H1 (cell line): Measurements from ENCODE around the gene PXK. TPM values are rescaled to one million over a fixed set of nuclear protein-coding genes. Genes with fewer than 3 reads are reported as not detected.

ENCODE experiments used
- FOSL1 ChIP-seq: IDR thresholded peaks from 2 replicates; pipeline ENCODE4 v1.6.1; 2011; ENCODE audit warnings: mild to moderate bottlenecking, low read depth, low read length, moderate library complexity; ENCODE audit not compliant: insufficient read depth
- HDAC6 ChIP-seq: IDR thresholded peaks from one replicate; pipeline ENCODE4 v1.7.1; 2012; ENCODE audit warnings: low read depth, mild to moderate bottlenecking, inconsistent platforms, low read length, moderate library complexity
- JUN ChIP-seq: IDR thresholded peaks from 2 replicates; pipeline ENCODE4 v1.6.1; 2011; ENCODE audit warnings: low read depth, mild to moderate bottlenecking, improper control_type of control experiment, low read length
- TEAD4 ChIP-seq: IDR thresholded peaks from 2 replicates; pipeline ENCODE4 v1.6.1; 2012; ENCODE audit warnings: low read depth, low read length, inconsistent platforms, mixed read lengths
- polyA plus RNA-seq, 7 experiments: library from polyadenylated mRNA; depleted of rRNA in 3 of 7; stranded (reverse) in 5 of 7; unstranded in 2 of 7; fragments of >200 nt in 5 of 7; fragments of 200-250 nt in 2 of 7; gene quantifications; 1 replicate in 5 of 7; 2 replicates in 1 of 7; 4 replicates in 1 of 7; pipeline versions ENCODE4 v1.2.1 to v1.2.3, GENCODE V29; 2011 to 2013; ENCODE audit warnings: missing spikeins in 2 of 7, mixed read lengths in 2 of 7
- total RNA-seq: library from RNA; stranded (reverse); fragmentation: NEBNext Ultra II Directional; extraction: Animal tissue kit (Norgen Biotek cat#: 25700); gene quantifications from 2 replicates; pipeline ENCODE4 v1.2.1, GENCODE V29; 2021

PXK gene
- total and polyA plus RNA-seq, 2 of the 8 experiments (the other 6 are each of a cell fraction or from before 2014, with no cell fraction given): 3.5 to 7.1 TPM

GRCh38 chr3:58291671-58292338 is 40.9 kb upstream of the PXK start (continued):
- TF ChIP-seq HDAC6 (no peak), TEAD4 (no peak), FOSL1 (no peak), JUN (no peak)
